Mesenchymal stem cell (in vitro differentiated cells and primary cell): ENCODE results near the gene MEIS2.

Experiments used
- DNase-seq: peaks from one replicate; pipeline ENCODE4 v3.0.0-alpha.2; 2013
- H2AFZ ChIP-seq: one replicate; pipeline ENCODE4 v1.6.1; 2013; ENCODE audit warnings: low read depth, mild to moderate bottlenecking, control low read depth, inconsistent platforms, low read length, moderate library complexity
- H2AK5ac ChIP-seq: 2 replicates; pipeline ENCODE4 v1.6.1; 2013; ENCODE audit warnings: low read length, moderate library complexity, mild to moderate bottlenecking, inconsistent platforms; ENCODE audit not compliant: severe bottlenecking
- H2BK120ac ChIP-seq: one replicate; pipeline ENCODE4 v1.6.1; 2013; ENCODE audit warnings: low read depth, mild to moderate bottlenecking, inconsistent platforms, low read length, moderate library complexity
- H2BK12ac ChIP-seq, 2 experiments: one replicate each; pipeline ENCODE4 v1.6.1; 2013; ENCODE audit warnings: inconsistent platforms in 2 of 2, low read length in 2 of 2, mild to moderate bottlenecking in 2 of 2, moderate library complexity in 2 of 2, control low read depth in 1 of 2
- H2BK15ac ChIP-seq: one replicate; pipeline ENCODE4 v1.6.1; 2013; ENCODE audit warnings: mild to moderate bottlenecking, low read depth, inconsistent platforms; ENCODE audit not compliant: poor library complexity, severe bottlenecking
- H2BK5ac ChIP-seq: 2 replicates; pipeline ENCODE4 v1.6.1; 2013; ENCODE audit warnings: low read depth, mild to moderate bottlenecking, low read length, control low read depth, inconsistent platforms; ENCODE audit not compliant: poor library complexity, severe bottlenecking
- H3K14ac ChIP-seq, 2 experiments: one replicate each; pipeline ENCODE4 v1.6.1; 2013; ENCODE audit warnings: inconsistent platforms in 2 of 2, low read length in 2 of 2, control low read depth in 1 of 2, mild to moderate bottlenecking in 1 of 2, moderate library complexity in 1 of 2
- H3K18ac ChIP-seq, 2 experiments: one replicate each; pipeline ENCODE4 v1.6.1; 2013; ENCODE audit warnings: inconsistent platforms in 2 of 2, low read length in 2 of 2, control low read depth in 1 of 2, low read depth in 1 of 2, mild to moderate bottlenecking in 1 of 2
- H3K23ac ChIP-seq, 2 experiments: one replicate each; pipeline ENCODE4 v1.6.1; 2013; ENCODE audit warnings: inconsistent platforms in 2 of 2, low read length in 2 of 2, mild to moderate bottlenecking in 2 of 2, moderate library complexity in 2 of 2, control low read depth in 1 of 2
- H3K27ac ChIP-seq: 2 replicates; pipeline ENCODE4 v1.5.1; 2013; ENCODE audit warnings: mild to moderate bottlenecking, moderate library complexity, low read length, control low read depth, inconsistent platforms; ENCODE audit not compliant: poor library complexity, severe bottlenecking
- H3K27me3 ChIP-seq, 2 experiments: 2 replicates each; pipeline versions ENCODE4 v1.6.1 to v1.7.0; 2013; ENCODE audit warnings: low read length in 2 of 2, mild to moderate bottlenecking in 2 of 2, moderate library complexity in 2 of 2, control low read depth in 1 of 2, inconsistent platforms in 1 of 2; ENCODE audit not compliant: control insufficient read depth in 1 of 2, insufficient read depth in 1 of 2
- H3K36me3 ChIP-seq, 2 experiments: 2 replicates each; pipeline versions ENCODE4 v1.6.1 to v1.7.0; 2013; ENCODE audit warnings: low read length in 2 of 2, control low read depth in 1 of 2, inconsistent platforms in 1 of 2, low read depth in 1 of 2, mild to moderate bottlenecking in 1 of 2; ENCODE audit not compliant: insufficient read depth in 2 of 2, control insufficient read depth in 1 of 2
- H3K4ac ChIP-seq, 2 experiments: one replicate each; pipeline ENCODE4 v1.6.1; 2013; ENCODE audit warnings: inconsistent platforms in 2 of 2, low read length in 2 of 2, mild to moderate bottlenecking in 2 of 2, moderate library complexity in 2 of 2, control low read depth in 1 of 2, low read depth in 1 of 2
- H3K4me1 ChIP-seq: 2 replicates; pipeline ENCODE4 v1.6.1; 2013; ENCODE audit warnings: low read depth, low read length, control low read depth; ENCODE audit not compliant: control insufficient read depth, insufficient read depth
- H3K4me2 ChIP-seq: 2 replicates; pipeline ENCODE4 v1.6.1; 2013; ENCODE audit warnings: low read length, mild to moderate bottlenecking, inconsistent platforms; ENCODE audit not compliant: poor library complexity, severe bottlenecking
- H3K4me3 ChIP-seq, 2 experiments: 2 replicates each; pipeline versions ENCODE4 v1.5.1 to v1.7.0; 2013; ENCODE audit warnings: low read length in 2 of 2, mild to moderate bottlenecking in 2 of 2, control low read depth in 1 of 2, low read depth in 1 of 2; ENCODE audit not compliant: insufficient read depth in 1 of 2
- H3K79me1 ChIP-seq: replicated peaks from 2 replicates; pipeline ENCODE4 v1.6.1; 2013; ENCODE audit warnings: mild to moderate bottlenecking, control low read depth, low read length, inconsistent platforms; ENCODE audit not compliant: poor library complexity, severe bottlenecking
- H3K9ac ChIP-seq: 2 replicates; pipeline ENCODE4 v1.7.0; 2013; ENCODE audit warnings: mild to moderate bottlenecking, low read length, moderate library complexity
- H3K9me3 ChIP-seq: 2 replicates; pipeline ENCODE4 v1.7.0; 2013; ENCODE audit warnings: mild to moderate bottlenecking, low read length; ENCODE audit not compliant: control insufficient read depth
- H4K8ac ChIP-seq: one replicate; pipeline ENCODE4 v1.6.1; 2013; ENCODE audit warnings: inconsistent platforms, mild to moderate bottlenecking, low read length, moderate library complexity
- H4K91ac ChIP-seq: one replicate; pipeline ENCODE4 v1.6.1; 2013; ENCODE audit warnings: mild to moderate bottlenecking, low read length, inconsistent platforms
- WGBS: methylation state at CpG from one replicate; pipeline ENCODE4 v1.1.7; 2013; ENCODE audit warnings: mixed read lengths; 5-methylcytosine and 5-hydroxymethylcytosine counted together

MEIS2 gene

GRCh38 chr15:37046876-37047614 lies 53.3 kb downstream of the MEIS2 start:
- no peak overlapping the region for H2BK15ac ChIP-seq
- H2BK12ac ChIP-seq, result no peak overlapping the region
- H2AFZ ChIP-seq, result no peak overlapping the region
- peak overlapping the region; percentile 75 for H3K27ac ChIP-seq
- H4K8ac ChIP-seq, result no peak overlapping the region
- no peaks in the 10 kb centered on the region for H3K9me3 ChIP-seq
- H3K4me2 ChIP-seq, result no peak overlapping the region
- no peak overlapping the region for H2BK5ac ChIP-seq
- no peak overlapping the region for H3K9ac ChIP-seq
- peak; percentile 38 for DNase-seq
- H3K23ac ChIP-seq, result no peak overlapping the region
- no peak overlapping the region for H2BK120ac ChIP-seq
- H3K4me1 ChIP-seq, result peaks cover 3% of the 10 kb centered on the region
- no peak overlapping the region for H3K14ac ChIP-seq
- no peak overlapping the region for H3K4ac ChIP-seq
- H3K36me3 ChIP-seq, result peaks cover 0 to 57% of the 10 kb centered on the region in 2 experiments
- peaks cover 14% of the 10 kb centered on the region for H3K79me1 ChIP-seq
- H2AK5ac ChIP-seq, result no peak overlapping the region
- H4K91ac ChIP-seq, result no peak overlapping the region
- H3K18ac ChIP-seq, result no peak overlapping the region
- H3K27me3 ChIP-seq, result no peaks in the 10 kb centered on the region
- H3K4me3 ChIP-seq, result no peak overlapping the region

GRCh38 chr15:37045859-37046740 lies 54.2 kb downstream of the MEIS2 start:
- no peak overlapping the region for H3K23ac ChIP-seq
- no peak overlapping the region for H4K8ac ChIP-seq
- no peak overlapping the region for H3K4ac ChIP-seq
- H3K36me3 ChIP-seq, result peaks cover 0 to 60% of the 10 kb centered on the region in 2 experiments
- H2BK5ac ChIP-seq, result no peak overlapping the region
- H3K9ac ChIP-seq, result no peak overlapping the region
- peak overlapping the region; percentile 44 for H3K4me2 ChIP-seq
- H3K27me3 ChIP-seq, result no peaks in the 10 kb centered on the region
- H3K27ac ChIP-seq, result peak overlapping the region; percentile 54
- H2AFZ ChIP-seq, result no peak overlapping the region
- no peak overlapping the region for H2AK5ac ChIP-seq
- DNase-seq, result no peak
- peak overlapping the region in 1 of 2 experiments; percentile 44 for H3K14ac ChIP-seq
- H2BK15ac ChIP-seq, result no peak overlapping the region
- no peak overlapping the region for H4K91ac ChIP-seq
- H3K4me1 ChIP-seq, result peaks cover 3% of the 10 kb centered on the region
- H3K18ac ChIP-seq, result peak overlapping the region in 1 of 2 experiments; percentile 52
- H2BK12ac ChIP-seq, result no peak overlapping the region
- no peak overlapping the region for H3K4me3 ChIP-seq
- WGBS, result 56% methylated on average over 9 of the region's 12 CpGs
- peaks cover 12% of the 10 kb centered on the region for H3K79me1 ChIP-seq
- no peak overlapping the region for H2BK120ac ChIP-seq
- no peaks in the 10 kb centered on the region for H3K9me3 ChIP-seq

GRCh38 chr15:37044915-37045648 lies 55.3 kb downstream of the MEIS2 start:
- no peaks in the 10 kb centered on the region for H3K27me3 ChIP-seq
- peak overlapping the region; percentile 3 to 52 for H3K18ac ChIP-seq
- H2BK120ac ChIP-seq, result peak overlapping the region; percentile 34
- no peak overlapping the region for H2BK12ac ChIP-seq
- peaks cover 12% of the 10 kb centered on the region for H3K79me1 ChIP-seq
- H3K27ac ChIP-seq, result peak overlapping the region; percentile 54
- no peak overlapping the region for H4K91ac ChIP-seq
- no peak overlapping the region for H3K4me3 ChIP-seq
- no peak overlapping the region for H2AFZ ChIP-seq
- H3K9ac ChIP-seq, result no peak overlapping the region
- peaks cover 0 to 70% of the 10 kb centered on the region in 2 experiments for H3K36me3 ChIP-seq
- no peak overlapping the region for H3K4me2 ChIP-seq
- peak overlapping the region; percentile 28 for H4K8ac ChIP-seq
- no peak overlapping the region for H3K23ac ChIP-seq
- H2BK5ac ChIP-seq, result no peak overlapping the region
- H3K4ac ChIP-seq, result no peak overlapping the region
- peak overlapping the region; percentile 20 for H2AK5ac ChIP-seq
- no peaks in the 10 kb centered on the region for H3K9me3 ChIP-seq
- DNase-seq, result no peak
- no peak overlapping the region for H3K14ac ChIP-seq
- WGBS, result 96% methylated on average over 3 of the region's 5 CpGs
- no peak overlapping the region for H2BK15ac ChIP-seq
- peaks cover 3% of the 10 kb centered on the region for H3K4me1 ChIP-seq
